Hematopoietic multipotent progenitor cell treated with erythropoietin and hydrocortisone succinate and interleukin-3 and kit ligand, for 6 days (in vitro differentiated cells): ENCODE results near the gene ARID5B.

Experiments
- DNase-seq: peaks from one replicate; pipeline ENCODE4 v3.0.0-alpha.2; 2015

The ARID5B gene

GRCh38 chr10:62057850-62058249, 156.4 kb downstream of the ARID5B start:
- DNase-seq = no peak

GRCh38 chr10:62058476-62058875, 157.0 kb downstream of the ARID5B start:
- no peak for DNase-seq

GRCh38 chr10:62058896-62059216, 157.4 kb downstream of the ARID5B start:
- DNase-seq = no peak

- peak; percentile 40 for DNase-seq
Measured at GRCh38 chr10:62059217-62059920, 157.9 kb downstream of the ARID5B start.

DNA sequence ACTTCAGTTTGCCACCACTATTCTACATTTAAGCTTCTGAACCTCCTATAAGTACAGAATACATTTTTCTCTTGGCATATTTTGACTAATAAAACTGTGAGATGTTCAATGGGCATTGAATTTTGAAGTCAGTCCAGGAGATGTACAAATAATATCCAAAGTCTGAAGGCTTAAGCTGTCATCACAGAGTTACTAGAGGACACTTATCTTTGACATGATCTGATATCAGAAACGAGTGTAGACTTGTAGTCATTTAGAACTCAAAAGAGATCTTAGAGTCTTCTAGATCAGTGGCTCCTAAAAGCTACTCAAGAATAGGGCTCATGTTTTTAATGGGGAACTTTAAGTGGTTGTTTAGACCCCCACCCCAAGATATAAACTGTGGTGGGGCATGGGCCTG, 160.5 kb downstream of the ARID5B start:
- no peak for DNase-seq

DNA sequence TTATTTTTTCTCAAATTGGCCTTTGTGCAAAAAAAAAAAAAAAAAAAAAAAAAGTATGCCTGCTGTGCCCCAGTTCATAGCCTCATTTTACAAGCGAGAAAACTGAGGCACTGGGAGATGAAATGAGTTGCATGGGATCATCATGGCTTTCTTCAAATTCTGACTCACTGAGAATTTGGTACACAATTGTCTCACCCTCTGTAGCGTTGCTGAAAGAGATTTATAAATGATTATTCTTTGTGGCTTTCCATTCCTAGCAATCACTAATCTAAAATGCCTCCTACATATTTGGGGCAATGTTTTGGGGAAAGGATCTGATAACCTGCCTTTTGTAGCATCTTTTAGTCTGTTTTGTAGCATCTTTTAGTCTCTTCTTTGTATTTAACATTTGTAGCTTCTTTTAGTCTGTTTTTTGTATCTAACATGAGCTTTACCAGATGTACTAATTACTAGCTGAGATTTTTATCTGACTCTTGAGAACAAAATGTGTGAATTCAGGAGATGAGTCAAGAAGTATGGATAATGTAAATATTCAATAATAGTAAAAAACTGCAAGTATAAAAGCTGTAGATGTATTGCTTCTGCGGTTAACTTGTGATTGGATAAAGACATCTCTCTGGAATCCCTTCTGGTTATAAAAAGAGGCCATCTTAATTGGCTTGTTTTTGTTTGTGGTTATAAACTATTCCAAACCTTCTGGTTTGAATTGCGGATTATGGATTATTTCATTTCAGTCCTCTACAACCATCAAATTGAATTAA, 161.4 kb downstream of the ARID5B start:
- DNase-seq = no peak

- DNase-seq = no peak
Measured at GRCh38 chr10:62063795-62064472, 162.4 kb downstream of the ARID5B start.

- no peak for DNase-seq
Measured at GRCh38 chr10:62067560-62067959, 166.1 kb downstream of the ARID5B start.

GRCh38 chr10:62068464-62068863, 167.0 kb downstream of the ARID5B start:
- no peak for DNase-seq

DNA sequence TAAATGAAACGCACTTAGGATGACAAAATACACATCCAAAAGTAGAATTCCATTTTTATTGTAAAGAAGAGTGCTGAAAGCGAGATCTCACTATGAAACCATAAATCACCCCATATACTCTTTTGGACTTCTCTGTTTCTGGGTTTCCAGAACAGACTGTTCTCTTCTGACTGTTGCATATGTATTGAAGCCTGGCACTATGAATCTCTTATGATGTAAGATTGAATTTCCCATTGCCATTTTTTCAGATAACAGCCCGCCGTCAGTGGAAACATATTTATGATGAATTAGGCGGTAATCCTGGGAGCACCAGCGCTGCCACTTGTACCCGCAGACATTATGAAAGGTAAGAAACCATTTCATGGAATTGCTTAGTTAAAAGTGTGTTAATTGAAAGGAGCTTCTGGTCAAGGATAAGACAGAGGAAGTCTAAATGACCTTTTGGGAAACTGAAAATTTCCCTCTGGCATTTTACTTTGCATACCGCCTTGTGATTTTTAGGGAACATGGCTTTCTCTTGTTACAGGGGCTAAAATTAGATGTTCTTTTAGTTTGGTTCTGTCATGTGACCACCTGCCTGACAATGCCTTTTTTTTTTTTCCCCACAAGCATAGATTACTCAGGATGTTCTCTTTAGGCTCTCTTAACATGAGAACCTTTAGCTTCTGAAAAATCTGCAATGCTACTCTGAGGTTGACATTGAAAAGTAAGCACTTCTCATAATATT, 168.1 kb downstream of the ARID5B start:
- DNase-seq = no peak

GRCh38 chr10:62071846-62072281, 170.4 kb downstream of the ARID5B start:
- no peak for DNase-seq

- DNase-seq = no peak
Measured at GRCh38 chr10:62072901-62073300, 171.4 kb downstream of the ARID5B start.

GRCh38 chr10:62073429-62073828, 171.9 kb downstream of the ARID5B start:
- no peak for DNase-seq

- no peak for DNase-seq
Measured at GRCh38 chr10:62075414-62075813, 173.9 kb downstream of the ARID5B start.

GRCh38 chr10:62075912-62076311, 174.4 kb downstream of the ARID5B start:
- DNase-seq = no peak

DNA sequence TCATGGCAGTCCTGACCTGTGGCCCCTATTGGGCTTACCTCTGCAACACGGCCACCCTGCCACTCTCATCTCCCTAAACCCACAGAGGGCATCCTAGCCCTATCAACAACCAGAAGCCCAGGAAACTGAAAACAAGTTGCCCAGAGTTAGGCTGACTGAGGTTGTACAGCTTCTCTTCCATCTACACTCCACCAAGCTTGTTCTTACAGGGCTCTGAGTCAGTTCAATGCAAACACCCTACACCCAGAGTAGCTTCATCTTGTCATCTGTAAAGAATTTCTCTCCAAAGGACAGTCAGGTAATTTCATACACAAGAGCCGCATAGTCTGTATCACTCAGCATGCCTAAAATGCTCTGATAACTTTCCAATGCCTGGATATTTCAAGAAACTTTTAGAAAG, 175.4 kb downstream of the ARID5B start:
- DNase-seq = no peak

- DNase-seq = no peak
Measured at GRCh38 chr10:62077330-62078015, 176.0 kb downstream of the ARID5B start.

DNA sequence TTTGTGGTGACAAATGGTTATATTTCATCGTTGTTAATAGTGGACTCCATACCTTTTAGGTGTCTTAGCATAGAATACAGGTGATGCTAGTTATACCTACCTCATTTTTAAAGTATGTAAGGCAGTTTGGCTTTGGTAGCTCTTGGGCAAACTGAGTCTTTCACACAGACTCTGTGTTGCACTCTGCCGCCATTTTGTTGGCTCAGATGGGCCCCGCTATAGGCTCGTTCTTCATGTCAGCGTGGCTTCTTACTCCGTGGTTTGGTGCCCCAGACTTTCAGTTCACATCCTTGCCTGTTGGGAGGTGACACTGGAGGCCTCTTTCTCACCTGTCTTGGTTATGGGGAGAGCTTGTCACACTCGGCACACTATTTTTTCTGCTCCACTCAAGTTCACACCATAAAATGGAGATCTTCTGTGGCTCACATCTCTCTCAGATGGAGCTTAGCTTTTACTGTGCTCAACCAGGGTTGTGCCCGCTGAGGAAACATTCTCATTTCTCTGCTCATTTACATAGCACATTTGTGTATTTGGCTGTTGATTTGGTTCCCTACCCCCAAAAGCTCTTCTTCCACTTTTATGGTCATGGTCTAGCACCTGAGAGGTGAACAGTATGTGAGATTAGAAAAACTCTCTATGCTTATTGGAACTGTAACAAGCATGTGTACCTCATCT, 178.5 kb downstream of the ARID5B start:
- DNase-seq = no peak

GRCh38 chr10:62080905-62081304, 179.4 kb downstream of the ARID5B start:
- DNase-seq = no peak

- peak; percentile 47 for DNase-seq
Measured at GRCh38 chr10:62081341-62082270, 180.1 kb downstream of the ARID5B start.

GRCh38 chr10:62082271-62082656, 180.8 kb downstream of the ARID5B start:
- peak; percentile 33 for DNase-seq
